HT-29 (cell line): ENCODE measurements around the gene ZFPM1. TPM values are rescaled to one million over a fixed set of nuclear protein-coding genes. Genes with fewer than 3 reads are reported as not detected.
A peak's percentile ranks its signal among the peaks of the same experiment; 100 is the strongest.

Source experiments
- DNase-seq: peaks from one replicate; pipeline ENCODE4 v3.0.0-alpha.2; 2015; ENCODE audit warnings: low spot score
- total RNA-seq: library from RNA; depleted of rRNA; stranded (reverse); fragments of >200 nt; shearing (Covaris generic); gene quantifications from 2 replicates; pipeline ENCODE4 v1.2.3, GENCODE V29; 2014

The ZFPM1 gene
- total RNA-seq, 1 experiment from 2014 or later = 15.3 TPM

- no peak for DNase-seq
These were observed 44.7 kb downstream of the ZFPM1 start for GRCh38 chr16:88497561-88498462.

- no peak for DNase-seq
These were observed 45.6 kb downstream of the ZFPM1 start for GRCh38 chr16:88498576-88499208.

- no peak for DNase-seq
These were observed 46.2 kb downstream of the ZFPM1 start for GRCh38 chr16:88499292-88499691.

- DNase-seq = peak; percentile 39
These were observed 46.8 kb downstream of the ZFPM1 start for GRCh38 chr16:88499836-88500251.

- DNase-seq = peak; percentile 19
These were observed 47.2 kb downstream of the ZFPM1 start for GRCh38 chr16:88500255-88500661.

- DNase-seq = no peak
These were observed 49.3 kb downstream of the ZFPM1 start for GRCh38 chr16:88502371-88502770.

- no peak for DNase-seq
These were observed 49.7 kb downstream of the ZFPM1 start for GRCh38 chr16:88502776-88503280.

DNA sequence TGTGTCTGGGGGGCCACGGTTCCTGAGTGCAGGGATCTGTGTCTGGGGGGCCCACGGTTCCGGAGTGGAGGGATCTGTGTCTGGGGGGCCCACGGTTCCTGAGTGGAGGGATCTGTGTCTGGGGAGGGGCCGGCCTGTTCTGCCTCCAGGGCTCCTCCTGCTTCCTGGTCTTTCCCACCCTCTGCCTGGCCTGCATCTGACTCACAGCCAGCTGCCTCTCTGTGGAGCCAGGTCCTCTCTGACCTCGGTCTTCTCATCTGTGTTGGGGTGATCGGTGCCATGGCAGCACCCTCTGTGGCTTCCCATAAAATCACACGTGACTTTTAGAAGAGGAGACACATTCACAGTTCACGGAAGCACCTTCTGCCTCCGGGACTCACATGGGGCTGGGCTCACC lies 50.3 kb downstream of the ZFPM1 start:
- DNase-seq = peak; percentile 70

- DNase-seq = peak; percentile 30
These were observed 50.9 kb downstream of the ZFPM1 start for GRCh38 chr16:88503771-88504488.

DNA sequence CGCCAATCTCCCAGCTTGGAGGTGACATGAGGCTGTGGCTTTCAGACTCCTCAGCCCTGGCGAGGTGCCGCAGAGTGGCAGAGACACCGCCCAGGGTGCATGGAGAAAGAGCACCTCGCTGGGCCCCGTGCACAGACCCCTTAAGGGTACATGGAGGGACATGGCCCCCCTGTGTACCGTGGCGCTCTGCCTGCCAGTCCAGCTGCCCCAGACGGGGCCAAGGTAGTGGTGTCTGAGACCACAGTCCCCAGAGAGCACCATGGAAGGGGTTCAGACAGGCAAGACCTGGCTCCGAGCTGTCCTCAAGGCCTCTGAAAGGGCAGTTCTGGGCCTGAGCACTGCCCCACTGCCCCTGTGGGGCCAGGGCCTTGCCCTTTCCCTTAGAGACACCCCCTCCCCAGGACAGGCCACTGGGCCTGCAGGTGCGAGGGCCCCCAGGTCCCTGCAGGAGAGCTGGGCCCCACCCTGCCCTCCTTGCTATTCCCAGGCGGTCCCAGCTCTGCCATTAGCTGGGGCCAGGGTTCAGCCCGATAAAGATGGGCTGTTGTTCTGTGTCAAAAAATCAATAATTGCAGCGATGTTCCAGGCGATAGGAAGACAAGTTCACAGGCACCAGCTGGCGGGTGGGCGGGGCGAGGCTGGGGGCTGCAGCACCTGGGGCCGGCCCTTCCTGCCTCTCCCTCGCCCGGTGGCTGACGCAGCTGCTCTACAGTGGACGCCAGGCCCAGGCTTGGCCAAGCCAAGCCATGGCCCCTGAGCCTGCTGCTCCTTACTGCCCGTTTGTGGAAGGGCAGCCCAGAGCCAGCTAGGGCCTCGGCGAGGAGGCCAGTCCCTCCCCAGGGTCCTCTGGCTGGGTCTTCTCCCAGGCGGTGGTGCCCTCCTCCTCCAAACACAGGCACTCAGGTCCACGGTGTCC lies 51.7 kb downstream of the ZFPM1 start:
- peak; percentile 73 for DNase-seq

DNA sequence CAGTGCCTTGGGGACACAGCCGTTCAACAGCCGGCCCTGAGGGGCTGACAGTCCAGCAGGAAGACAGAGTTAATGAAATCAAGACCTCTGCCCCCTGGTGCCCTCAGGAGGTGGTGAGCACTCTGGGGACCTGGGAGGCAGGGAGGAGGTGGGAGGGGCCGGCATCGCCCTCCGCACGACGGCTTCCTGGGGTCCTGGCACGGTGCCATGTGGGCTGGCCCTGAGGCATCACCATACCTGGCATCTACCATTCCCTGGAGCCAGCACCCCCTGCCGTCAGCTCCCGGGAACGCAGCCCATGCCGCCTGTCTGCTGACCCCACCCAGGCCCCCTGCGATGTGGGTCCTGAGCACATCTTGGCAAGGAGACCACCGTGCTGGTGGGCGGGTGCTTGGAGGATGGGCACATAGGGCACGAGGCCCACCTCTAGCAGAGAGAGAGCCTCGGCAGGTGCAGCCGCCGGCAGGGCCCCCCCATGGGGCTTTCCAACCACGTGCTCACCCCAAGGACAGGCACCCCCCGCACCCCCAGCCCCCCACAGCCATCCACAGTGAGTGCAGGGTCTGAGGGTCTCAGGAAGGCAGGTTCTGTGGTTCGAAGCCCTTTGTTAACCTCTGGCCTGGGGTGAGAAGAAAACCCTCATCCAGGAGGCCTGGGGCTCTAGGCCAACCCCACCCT lies 52.5 kb downstream of the ZFPM1 start:
- DNase-seq = peak; percentile 93

- no peak for DNase-seq
These were observed 53.6 kb downstream of the ZFPM1 start for GRCh38 chr16:88506723-88507122.

GRCh38 chr16:88507231-88507743 lies 54.2 kb downstream of the ZFPM1 start:
- no peak for DNase-seq

- DNase-seq = no peak
These were observed 55.3 kb downstream of the ZFPM1 start for GRCh38 chr16:88508376-88508867.

DNA sequence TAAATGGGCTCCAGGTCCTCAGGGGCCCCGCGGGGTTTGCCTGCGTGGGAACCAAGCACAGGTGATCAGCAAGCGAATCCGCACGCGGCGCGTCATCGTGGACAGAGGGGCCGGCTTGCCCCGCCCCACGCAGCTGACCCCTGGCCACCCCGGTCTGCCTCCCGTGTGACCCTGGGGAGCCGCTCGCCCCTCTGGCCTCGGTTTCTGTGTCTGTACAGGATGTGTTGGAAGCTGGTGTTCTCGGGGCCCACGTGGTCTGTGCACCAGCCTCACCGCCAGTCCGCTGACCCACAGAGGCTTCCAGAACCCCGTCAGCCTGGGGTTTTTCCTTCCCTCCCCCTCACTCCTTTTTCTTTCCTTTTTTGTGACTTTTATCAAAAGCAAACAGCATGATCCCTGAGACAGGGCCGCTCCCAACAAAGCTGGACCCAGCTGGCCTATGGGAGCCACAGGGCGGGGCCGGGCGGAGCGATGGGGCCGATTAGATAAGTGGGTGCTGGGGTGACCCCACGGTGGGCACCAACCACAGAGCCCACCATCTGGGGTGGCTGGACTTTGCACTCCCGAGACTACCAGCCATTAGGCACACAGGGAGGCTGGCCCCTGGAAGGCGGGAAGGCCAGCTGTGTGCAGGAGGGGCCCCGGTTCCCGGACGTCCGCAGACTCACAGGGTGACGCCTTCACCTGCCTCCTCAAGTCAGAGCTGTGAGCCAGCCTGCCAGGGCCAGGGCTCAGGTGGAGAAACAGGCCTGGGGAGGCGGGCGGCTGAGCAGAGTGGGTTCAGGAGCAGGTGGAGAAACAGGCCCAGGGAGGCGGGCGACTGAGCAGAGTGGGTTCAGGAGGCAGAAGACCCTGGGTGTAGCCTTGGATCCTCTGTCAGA lies 56.0 kb downstream of the ZFPM1 start:
- DNase-seq = peak; percentile 24

DNA sequence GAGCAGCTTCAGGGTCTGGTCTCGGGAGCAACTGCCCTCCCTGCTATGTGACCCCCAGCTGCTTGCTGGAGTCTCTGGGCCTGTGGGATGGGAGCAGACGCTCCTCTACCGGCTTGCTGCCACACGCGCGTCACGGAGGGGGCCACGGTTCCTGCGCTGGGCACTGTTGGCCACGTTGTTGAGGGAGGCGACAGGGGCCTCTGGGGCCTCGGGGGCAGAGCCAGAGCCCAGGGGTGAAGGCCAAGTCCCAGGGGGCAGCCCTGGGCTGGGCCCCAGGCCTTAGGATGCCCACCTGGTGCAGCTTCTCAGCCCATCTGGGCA lies 56.6 kb downstream of the ZFPM1 start:
- DNase-seq = no peak

DNA sequence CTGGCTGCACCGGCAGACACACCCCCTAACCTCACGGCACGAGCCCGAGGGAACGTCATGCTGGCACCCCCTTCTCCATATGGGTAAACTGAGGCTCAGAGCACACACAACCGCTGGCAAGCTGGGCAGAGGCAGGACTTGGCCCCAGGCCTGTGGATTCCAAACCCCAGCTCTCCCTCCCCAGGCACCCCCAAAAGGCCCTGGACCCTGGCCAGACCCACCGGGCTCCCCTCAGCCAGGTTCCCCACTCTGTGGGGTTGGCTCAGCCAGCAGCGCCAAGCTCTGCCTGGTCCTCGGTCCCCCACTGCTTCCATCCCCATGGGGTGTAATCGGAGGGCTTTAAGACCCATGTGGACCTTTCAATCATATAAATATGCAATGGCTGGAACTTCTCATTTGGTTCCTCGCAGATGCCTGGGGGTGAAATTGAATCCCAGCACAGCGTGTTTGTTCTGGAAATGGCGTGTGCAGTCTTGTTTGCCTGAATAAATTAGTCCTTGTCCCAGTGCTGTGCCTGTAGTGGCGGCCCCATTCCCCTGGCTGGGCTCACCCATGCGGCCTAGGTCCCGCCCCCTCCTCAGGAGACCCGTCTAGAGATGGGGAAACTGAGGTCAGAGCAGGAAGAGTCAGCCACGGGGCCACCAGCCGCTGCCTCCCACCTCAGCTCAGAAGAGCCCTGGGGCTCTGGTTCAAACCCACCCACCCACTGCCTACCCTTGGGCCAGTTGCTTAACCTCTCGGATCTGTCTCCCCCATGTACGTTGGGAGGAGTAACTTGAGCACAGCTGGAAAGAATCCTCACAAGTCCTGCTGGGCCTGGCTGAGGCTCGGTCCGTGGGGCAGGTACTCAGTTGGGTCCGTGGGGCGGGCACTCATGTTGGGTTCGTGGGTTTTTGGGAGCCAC lies 57.3 kb downstream of the ZFPM1 start:
- no peak for DNase-seq

GRCh38 chr16:88511060-88511459 lies 58.0 kb downstream of the ZFPM1 start:
- DNase-seq = no peak
